Breast epithelium (tissue), 3 donors: ENCODE results near the gene PRDM16.

ENCODE experiments used
- CTCF ChIP-seq, 3 donors: fragments of 450-650 bp; IDR thresholded peaks; one replicate each; pipeline ENCODE4 v1.5.1; 2016 to 2017; ENCODE audit warnings: antibody characterized with exemption in 3 of 3, mild to moderate bottlenecking in 3 of 3, moderate library complexity in 3 of 3
- POLR2AphosphoS5 ChIP-seq, 3 donors: sonication (generic); formaldehyde crosslinking; IDR thresholded peaks; one replicate each; pipeline ENCODE4 v1.6.1; 2017; ENCODE audit warnings: antibody characterized with exemption in 3 of 3

- no peak for TF ChIP-seq CTCF (IDR thresholded peaks at IDR 0.05)
- no peak for TF ChIP-seq POLR2AphosphoS5 (IDR thresholded peaks at IDR 0.05)
Observed at GRCh38 chr1:3479511-3480368, 410.7 kb downstream of the PRDM16 start.
